Testis (tissue), 3 donors: Measurements from ENCODE around the gene TPO. TPM values are rescaled to one million over a fixed set of nuclear protein-coding genes. Genes with fewer than 3 reads are reported as not detected.

Experiments
- DNase-seq: peaks from one replicate; pipeline ENCODE4 v3.0.0-alpha.2; 2019
- H3K27ac ChIP-seq, 2 donors: fragments of 200-600 bp; sonication (generic); one replicate each; pipeline ENCODE4 v1.5.1; 2019
- H3K27me3 ChIP-seq: fragments of 200-600 bp; sonication (generic); one replicate; pipeline ENCODE4 v1.5.1; 2019
- H3K36me3 ChIP-seq: fragments of 200-600 bp; sonication (generic); one replicate; pipeline ENCODE4 v1.5.1; 2017; ENCODE audit warnings: low read depth; ENCODE audit errors: missing control alignments
- H3K4me1 ChIP-seq: fragments of 200-600 bp; sonication (generic); one replicate; pipeline ENCODE4 v1.5.1; 2019
- H3K4me3 ChIP-seq, 2 donors: fragments of 200-600 bp; sonication (generic); one replicate each; pipeline ENCODE4 v1.5.1; 2017 to 2019
- H3K9me3 ChIP-seq: fragments of 200-600 bp; sonication (generic); one replicate; pipeline ENCODE4 v1.5.1; 2017
- CTCF ChIP-seq, 3 experiments: fragments of 450-650 bp in 2 of 3; fragments of 200-600 bp in 1 of 3; sonication (generic) in 1 of 3; IDR thresholded peaks; one replicate each; pipeline ENCODE4 v1.5.1; 2016 to 2019; ENCODE audit warnings: antibody characterized with exemption in 3 of 3, mild to moderate bottlenecking in 2 of 3, moderate library complexity in 1 of 3
- POLR2A ChIP-seq: fragments of 450-650 bp; IDR thresholded peaks from one replicate; pipeline ENCODE4 v1.6.1; 2017; ENCODE audit warnings: antibody characterized with exemption, mild to moderate bottlenecking, moderate library complexity
- WGBS, 2 donors: methylation state at CpG; one replicate each; pipeline ENCODE4 v1.1.5; 2018; 5-methylcytosine and 5-hydroxymethylcytosine counted together
- intact Hi-C: fragments of 100-400 bp; cut with DNase I; formaldehyde crosslinking; loops from one replicate; pipeline ENCODE4 v1.15.1; 2023; ENCODE audit warnings: low total_unique reads
- polyA plus RNA-seq: library from polyadenylated mRNA; stranded (reverse); fragments of 350-450 nt; fragmentation: Illumina TruSeq; extraction: RNeasy Lipid Tissue Mini Kit (QIAGEN cat#74804); gene quantifications from one replicate; pipeline ENCODE4 v1.2.3, GENCODE V29; 2014; ENCODE audit warnings: low read depth, low replicate concordance; ENCODE audit not compliant: insufficient read depth
- total RNA-seq, 2 donors: library from RNA; depleted of rRNA; stranded (reverse); fragments of >200 nt; gene quantifications; one replicate each; pipeline ENCODE4 v1.2.3, GENCODE V29; 2016

Gene TPO
- total and polyA plus RNA-seq, 3 donors from 2014 or later: 2.9 to 5.6 (median 2.9) TPM

- TF ChIP-seq POLR2A (no peak), CTCF (IDR thresholded peaks at IDR 0.05) (no peak)
- no peak overlapping the region for H3K27ac ChIP-seq
- intact Hi-C loops: no loop called here
Observed at GRCh38 chr2:1581965-1582625, 168.8 kb downstream of the TPO start.

DNA sequence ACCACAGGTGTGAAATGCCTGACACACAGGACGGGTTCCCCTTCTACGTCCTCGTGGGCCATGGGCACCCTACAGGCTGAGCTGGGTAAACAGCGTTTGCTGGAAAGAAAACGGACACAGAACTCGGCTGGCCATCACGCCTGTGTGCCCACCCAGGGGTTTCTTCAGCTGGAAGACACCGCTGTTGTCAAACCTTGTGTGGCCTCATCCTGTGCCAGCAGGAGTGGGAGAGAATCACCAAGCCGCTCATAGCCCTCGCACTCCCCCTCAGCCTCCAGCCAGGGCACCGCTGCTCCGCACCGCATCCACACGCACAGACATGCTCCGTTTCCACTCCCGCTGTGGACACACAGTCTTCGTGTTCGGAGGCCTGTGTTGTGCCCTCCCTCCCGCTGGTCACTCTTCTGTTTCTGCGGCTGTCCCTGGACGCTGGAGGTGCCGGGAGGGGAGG, 169.7 kb downstream of the TPO start:
- WGBS, 2 donors: 91 to 95% methylated on average over 19 to 22 of the region's 22 CpGs
- no peaks in the 10 kb centered on the region for H3K36me3 ChIP-seq
- intact Hi-C loops: no loop called here
- no peak for TF ChIP-seq POLR2A
- no peak for TF ChIP-seq CTCF (IDR thresholded peaks at IDR 0.05)
- H3K27me3 ChIP-seq: no peaks in the 10 kb centered on the region
- no peak overlapping the region for H3K4me3 ChIP-seq
- DNase-seq: no peak
- no peaks in the 10 kb centered on the region for H3K9me3 ChIP-seq
- no peak overlapping the region for H3K27ac ChIP-seq
- no peaks in the 10 kb centered on the region for H3K4me1 ChIP-seq

More at GRCh38 chr2:1581965-1582625, 168.8 kb downstream of the TPO start:
- Histone ChIP-seq H3K4me1 (no peaks in the 10 kb centered on the region), H3K36me3 (no peaks in the 10 kb centered on the region), H3K27me3 (no peaks in the 10 kb centered on the region), H3K9me3 (no peaks in the 10 kb centered on the region), H3K4me3 (no peak overlapping the region)
- 69 to 77% methylated on average over 10 of the region's 10 CpGs for WGBS, 2 donors
- DNase-seq: no peak

GRCh38 chr2:1584051-1584531, 170.8 kb downstream of the TPO start:
- Histone ChIP-seq H3K27me3 (no peaks in the 10 kb centered on the region), H3K4me1 (no peaks in the 10 kb centered on the region), H3K4me3 (no peak overlapping the region), H3K9me3 (no peaks in the 10 kb centered on the region), H3K36me3 (no peaks in the 10 kb centered on the region), H3K27ac (no peak overlapping the region)
- WGBS, 2 donors: 95 to 100% methylated on average over 1 to 21 of the region's 21 CpGs
- no peak for DNase-seq
- TF ChIP-seq POLR2A: no peak
- no peak for TF ChIP-seq CTCF (IDR thresholded peaks at IDR 0.05)
- intact Hi-C loops: no loop called here

DNA sequence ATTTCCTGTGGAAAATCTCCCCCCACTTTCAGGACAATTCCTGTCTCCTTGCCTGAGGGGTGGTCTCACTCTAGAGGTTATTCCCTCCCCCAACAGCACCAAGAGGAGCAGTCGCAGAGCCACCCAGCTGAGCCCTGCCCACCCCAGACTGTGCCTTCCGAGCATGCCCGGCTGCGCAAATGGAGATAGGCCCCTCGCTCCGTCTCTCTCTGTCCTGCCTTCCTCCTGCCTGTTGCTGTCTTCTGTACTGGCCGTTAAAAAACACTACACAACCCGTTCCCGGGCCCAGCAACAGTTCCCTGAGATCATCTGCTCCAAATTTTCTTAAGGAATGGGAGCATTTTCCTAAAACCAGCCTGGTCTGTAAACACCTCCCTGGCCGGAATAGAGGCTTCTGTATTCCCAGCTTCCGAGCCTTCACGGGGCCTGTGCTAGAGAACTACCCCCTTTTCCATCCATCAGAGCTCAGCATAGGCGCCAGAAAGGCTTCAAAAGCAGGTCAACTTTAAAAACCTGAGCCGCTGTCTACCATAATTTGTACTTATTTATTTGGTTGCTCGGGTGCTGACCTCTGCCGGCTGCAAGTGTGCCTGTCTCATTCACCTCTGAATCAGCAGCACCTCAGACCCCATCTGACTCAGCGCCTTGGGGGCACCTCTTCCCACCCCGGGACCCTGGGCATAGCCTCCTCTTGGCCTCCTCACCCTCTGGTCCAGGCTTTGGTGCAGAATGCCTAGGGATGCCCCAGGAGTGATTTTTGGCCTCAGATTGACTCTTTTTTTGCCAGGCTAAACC, 171.6 kb downstream of the TPO start:
- DNase-seq: no peak
- H3K27ac ChIP-seq: no peak overlapping the region
- H3K4me1 ChIP-seq: no peaks in the 10 kb centered on the region
- no peaks in the 10 kb centered on the region for H3K27me3 ChIP-seq
- intact Hi-C loops: no loop called here
- WGBS, 2 donors: 92 to 95% methylated on average over 18 of the region's 18 CpGs
- no peak overlapping the region for H3K4me3 ChIP-seq
- H3K36me3 ChIP-seq: no peaks in the 10 kb centered on the region
- TF ChIP-seq CTCF (IDR thresholded peaks at IDR 0.05): no peak
- TF ChIP-seq POLR2A: no peak
- no peaks in the 10 kb centered on the region for H3K9me3 ChIP-seq
